NOMO-1 treated with DMSO at 0.1 percent for 48 hours (cell line): ENCODE results near the gene HSPA8.
"Not testable (repeated sequence)": the region's sequence is repeated elsewhere in the genome, so short reads cannot be mapped to it uniquely, and the experiment has no call there.

ENCODE experiments used
- DNase-seq: peaks from one replicate; lab custom pipeline; 2025; ENCODE audit not compliant: unreplicated experiment; lab: John Stamatoyannopoulos, UW

HSPA8 gene

DNA sequence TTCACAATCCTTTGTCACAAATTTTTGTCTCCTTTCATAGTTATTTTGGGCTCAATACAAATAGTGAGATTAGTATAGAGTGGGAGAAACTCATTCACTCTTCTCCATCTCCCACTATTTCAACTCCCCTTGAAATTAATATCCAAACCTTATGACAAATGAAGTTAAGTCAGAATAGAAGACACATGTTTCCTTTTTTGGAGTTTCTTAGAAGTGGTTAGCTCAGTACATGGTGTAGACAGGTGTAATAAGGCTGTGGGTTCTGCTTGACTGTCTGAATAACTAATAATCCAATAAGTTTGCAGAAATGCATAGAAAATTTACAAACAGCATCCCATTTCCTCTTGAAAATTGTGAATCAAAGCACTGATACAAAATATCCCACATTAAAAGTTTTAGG lies 10.8 kb upstream of the HSPA8 start:
- DNase-seq, result no peak

DNA sequence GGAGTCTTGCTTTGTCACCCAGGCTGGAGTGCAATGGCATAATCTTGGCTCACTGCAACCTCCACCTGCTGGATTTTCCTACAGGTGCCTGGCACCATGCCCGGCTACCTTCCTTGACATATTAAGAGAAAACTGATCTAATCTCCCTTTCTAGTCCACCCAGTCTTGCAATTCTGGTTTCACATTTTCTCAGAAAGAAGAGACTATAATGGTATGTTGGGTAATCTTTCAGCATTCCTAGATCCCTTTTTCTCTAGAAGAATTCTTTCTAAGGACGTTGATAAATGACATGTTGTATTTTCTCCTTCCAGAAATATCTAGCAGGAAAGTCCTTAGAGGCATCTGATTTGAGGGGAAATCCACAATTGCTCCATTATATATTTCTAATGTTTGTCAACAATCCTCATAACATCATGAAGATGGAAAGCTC lies 10.4 kb upstream of the HSPA8 start:
- no peak for DNase-seq

DNA sequence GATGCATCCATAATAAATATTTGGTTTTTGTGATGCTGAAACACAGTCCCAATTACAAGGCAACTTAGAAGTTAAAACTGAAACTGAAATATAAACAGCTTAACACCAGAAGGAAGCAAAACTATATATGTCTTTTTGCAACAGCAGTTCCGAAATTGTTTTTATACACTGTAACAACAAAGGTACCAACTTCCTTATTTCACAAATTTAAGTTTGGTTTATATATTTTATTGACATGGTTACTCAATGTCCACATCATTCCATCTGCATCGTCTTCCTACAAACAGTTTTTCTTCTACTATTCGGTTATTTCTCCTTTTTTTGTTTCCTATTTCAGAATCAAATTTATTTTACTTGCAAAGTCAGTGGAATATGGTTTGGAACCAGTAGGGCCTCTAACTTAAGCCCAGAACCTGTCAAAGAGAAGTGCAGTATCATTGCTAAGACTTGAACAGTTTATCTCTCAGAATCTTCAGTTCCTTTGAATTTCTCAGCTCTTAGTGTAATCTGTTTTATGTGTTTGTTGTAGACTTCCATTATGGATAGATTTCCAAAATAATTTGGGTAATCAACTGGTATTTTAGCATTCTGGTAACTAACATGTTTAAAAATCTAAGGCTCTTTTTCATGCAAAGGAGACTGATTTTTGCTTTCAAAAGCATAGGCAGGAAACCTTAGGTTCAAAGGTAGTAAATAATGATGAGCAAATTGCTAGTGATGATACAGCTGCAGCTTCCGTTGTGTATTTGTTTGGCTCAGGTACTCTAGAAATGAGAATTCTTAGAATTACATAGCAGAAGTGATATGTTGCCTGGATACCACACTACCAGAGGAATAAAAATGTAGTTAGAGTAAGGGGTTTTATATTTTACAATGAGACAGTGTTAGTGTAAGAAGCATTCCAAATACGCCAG lies 8.2 kb upstream of the HSPA8 start:
- peak; percentile 57 for DNase-seq

DNA sequence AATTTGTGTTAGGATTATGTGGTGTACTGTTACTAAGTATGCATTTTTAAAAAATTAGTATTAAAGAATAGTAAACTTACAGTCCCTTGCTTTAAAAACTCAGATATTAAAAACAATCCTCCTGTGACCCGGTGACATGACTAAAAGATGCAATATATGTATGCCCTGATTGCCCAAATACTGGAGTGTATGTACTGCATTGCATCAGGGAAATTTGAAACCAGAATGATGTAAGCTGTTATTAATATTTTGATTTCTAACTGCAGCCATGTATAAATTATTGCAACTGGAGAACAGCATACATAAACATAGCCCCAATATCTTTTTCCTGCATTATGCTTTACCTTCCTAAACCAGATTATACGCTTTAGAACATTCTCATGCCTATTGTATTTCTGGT lies 3.7 kb upstream of the HSPA8 start:
- DNase-seq, result no peak

DNA sequence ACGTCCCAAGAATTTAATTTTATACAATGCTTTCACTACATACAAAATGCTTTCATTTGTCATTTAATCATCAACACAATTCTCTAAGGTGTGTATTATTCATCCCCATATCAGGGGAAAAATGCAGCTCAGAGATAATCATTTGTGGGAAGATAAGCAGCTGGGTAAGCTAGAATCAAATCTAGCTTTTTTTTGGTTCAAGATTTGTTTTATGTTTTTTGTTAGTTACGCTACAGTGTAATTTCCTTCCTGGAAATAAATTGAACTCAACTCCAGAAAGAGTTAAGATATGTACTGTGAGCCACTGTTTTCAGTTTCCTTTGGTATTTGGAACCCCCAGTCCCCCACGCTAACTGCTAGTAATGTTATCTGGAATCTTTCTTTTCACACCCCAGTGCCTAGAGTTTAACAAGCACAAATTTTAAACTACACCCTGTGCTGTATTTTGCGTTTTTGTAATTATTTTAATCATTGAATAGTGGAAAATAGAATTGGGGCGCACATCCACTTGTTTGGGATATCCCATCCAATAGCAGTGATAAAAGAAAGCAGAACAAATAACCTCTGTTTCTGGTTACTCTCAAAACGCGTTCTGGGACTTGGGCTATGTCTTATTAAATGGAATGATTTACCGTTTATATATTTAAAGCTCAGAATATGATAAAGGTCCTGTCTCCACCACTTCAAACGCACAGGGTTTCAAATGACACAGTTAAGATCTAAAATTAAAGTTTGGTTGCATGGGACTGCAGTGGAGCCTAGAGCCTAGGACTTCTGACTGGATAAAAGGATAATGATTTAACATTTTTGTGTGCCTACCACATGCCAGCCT lies 2.1 kb upstream of the HSPA8 start:
- no peak for DNase-seq

DNA sequence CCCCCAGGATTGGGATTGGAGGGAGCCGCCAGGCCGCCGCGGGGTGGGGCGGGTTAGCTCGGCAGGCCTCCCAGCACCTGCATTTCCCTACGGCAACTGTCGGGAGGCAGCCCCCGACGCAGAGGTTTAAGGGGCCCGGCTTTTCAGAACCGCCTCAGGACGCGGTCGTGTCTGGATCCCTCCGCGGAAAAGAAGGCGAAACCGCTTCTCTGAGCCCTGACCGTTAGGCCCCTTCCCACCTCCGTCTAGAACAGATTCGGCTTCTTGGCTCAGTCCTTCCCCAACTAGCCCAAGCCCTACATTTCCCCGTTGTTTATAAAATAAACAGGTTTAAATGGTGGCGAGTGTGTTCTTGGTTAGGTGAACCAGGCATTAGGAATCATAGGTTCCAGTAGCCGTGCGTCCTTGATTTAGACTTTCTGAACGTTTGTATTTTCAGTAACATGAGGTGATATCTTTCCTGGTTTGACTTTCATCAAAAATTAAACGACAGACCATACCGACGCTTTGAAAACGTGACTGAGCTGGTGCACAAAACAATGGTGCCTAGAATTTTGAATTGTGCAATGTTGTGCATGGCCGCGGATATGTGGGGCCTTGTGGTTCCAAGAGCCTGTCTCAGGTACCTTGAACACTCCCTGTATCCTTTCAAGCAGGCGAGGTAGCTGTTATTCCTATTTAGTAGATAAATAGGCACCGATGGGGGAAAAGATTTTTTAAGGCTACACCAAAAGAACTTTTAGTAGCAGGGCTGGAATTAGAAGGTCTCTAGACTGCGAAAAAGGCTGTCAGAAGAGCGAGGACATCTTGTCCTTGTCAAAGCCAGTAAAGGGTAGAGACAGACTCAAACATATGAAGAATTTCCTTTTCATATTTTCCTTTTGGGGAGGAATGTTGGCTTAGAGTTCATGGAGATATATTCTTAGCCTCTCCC lies 1.2 kb upstream of the HSPA8 start:
- DNase-seq, result peak; percentile 59

DNA sequence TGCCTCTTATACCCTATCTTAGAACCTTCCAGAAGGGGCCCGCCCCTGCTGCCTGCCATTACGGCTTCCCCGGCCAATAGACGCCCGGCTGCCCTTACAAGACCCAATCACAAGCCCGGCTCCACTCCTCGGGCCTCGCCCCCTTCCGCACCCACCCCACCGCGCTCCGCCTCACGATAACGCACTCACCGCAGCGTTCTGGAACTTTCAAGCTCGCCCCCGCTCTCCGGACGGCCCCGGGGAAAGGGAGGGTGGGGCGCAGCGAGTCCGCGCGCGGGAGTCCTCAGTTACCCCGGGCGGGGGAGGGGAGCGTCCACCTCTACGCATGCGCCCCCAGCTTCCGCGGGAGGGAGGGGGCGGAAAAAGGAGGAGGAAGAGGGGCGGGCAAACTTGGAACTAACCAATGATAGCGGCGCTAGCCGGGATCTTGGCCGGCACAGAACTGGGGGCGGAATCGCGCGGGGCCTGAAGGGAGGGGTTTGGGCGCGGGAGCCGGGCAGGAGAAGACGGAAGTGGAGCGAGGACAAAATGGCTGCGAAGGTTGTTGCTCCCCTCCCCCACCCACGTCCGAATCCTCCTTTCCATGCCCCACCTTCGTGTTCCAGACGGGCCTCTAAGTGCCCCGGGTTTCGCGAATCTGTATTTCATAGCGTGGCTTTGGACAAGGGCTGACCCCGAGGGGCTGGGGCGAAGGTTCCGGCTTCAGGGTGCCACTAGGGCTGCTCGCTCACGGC lies 389 bp upstream of the HSPA8 start:
- peak; percentile 100 for DNase-seq

DNA sequence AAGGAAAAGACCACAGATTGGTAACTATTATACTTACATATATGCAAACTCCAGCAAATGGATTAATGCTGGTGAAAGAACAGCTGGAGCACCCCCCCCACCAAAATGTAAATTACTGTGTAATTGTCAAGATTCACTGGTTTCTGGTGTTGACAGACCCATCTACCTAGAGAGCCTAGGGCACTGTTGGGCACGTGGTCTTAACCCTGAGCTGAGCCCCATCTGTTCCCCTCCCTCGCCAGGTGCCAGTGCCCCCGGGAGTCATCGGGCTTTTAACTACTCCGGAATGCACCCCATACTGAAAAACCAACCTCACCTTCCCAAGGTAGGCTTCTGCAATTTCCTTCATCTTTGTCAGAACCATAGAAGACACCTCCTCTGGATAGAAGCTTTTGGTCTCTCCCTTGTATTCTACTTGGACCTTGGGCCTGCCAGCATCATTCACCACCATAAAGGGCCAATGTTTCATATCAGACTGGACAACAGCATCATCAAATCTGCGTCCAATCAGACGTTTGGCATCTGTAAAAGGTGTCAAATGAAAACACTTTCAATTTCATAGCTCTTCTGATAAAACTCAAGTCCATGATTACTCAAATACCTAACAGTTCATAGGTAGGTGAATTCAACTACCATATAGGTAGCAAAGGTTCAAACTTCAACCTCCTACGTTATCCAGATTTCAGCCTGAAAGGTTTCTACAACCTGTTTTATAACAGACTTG lies 1.5 kb downstream of the HSPA8 start:
- DNase-seq, result no peak

DNA sequence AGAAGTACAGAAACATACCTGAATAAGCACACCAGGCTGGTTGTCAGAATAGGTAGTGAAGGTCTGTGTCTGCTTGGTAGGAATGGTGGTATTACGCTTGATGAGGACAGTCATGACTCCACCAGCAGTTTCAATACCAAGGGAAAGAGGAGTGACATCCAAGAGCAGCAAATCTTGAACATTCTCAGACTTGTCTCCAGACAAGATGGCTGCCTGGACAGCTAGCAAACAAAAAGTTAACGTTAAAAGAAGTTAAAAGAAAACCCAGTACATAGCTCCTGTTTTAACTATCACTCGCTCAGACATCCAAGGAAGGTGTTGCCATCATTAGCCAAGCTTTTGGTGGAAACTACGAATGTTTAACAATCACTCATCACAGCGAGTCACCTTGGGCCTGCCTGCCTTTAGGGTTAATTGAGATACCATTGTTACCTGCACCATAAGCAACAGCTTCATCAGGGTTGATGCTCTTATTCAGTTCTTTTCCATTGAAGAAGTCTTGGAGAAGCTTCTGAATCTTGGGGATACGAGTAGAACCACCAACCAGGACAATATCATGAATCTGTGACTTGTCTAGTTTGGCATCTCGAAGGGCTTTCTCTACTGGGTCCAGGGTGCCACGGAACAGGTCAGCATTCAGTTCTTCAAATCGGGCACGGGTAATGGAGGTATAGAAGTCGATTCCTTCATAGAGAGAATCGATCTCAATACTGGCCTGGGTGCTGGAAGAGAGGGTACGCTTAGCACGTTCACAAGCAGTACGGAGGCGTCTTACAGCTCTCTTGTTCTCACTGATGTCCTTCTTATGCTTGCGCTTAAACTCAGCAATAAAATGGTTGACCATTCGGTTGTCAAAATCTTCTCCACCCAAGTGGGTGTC lies 2.7 kb downstream of the HSPA8 start:
- not testable (repeated sequence) for DNase-seq

DNA sequence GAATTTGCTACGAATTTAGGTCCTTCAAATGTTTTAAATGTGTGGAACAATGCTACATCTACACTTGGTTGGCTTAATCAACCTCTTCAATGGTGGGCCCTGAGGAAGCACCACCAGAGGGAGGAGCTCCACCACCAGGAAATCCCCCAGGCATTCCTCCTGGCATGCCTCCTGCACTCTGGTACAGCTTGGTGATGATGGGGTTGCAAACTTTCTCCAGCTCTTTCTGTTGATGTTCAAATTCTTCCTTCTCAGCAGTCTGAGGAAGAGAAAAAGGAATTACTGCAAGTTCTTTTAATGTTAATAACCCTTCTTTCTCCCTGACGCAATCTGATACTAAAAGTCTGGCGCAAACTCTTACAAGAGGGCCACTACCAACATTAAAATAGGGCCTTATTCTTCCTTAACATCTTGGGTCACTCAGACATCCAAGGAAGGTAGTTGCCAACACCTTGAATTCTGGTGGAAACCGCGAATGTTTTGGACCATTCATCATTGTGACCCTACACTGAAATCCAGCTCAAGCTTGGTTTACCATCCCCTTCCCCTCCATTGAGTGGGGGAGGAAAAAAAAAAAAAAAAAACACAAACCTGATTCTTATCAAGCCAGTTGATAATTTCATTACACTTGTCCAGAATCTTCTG lies 4.2 kb downstream of the HSPA8 start:
- DNase-seq, result no peak

DNA sequence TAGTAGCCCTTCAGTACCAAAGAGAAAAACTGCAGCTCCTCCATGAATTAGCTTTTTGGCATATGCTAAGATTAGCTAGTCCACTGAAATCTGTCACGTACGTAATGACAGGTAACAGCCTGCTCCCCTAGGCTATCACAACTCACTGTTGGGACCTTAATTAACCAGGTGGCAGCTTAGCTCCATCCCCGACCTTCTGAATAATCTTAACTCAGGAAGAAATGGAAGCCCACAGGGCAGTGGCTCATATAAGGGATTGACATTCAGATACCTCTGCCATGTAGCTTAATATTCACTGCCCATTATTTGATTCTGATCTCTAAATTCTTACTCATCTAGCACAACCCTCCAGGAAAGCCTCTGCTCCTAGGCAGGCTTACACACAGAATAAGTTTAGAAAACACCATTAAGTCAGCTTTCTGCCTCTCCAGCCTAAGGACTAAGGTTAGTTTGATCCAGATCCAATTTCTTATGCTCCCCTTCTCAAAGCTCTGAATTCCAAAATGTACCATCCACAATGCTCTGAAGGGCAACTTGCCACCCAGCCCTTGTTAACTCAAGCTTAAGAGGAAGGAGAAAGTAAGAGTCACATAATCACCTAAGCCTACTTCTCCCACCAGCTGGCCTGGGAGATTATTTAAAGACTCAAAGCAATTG lies 5.0 kb downstream of the HSPA8 start:
- DNase-seq, result no peak

DNA sequence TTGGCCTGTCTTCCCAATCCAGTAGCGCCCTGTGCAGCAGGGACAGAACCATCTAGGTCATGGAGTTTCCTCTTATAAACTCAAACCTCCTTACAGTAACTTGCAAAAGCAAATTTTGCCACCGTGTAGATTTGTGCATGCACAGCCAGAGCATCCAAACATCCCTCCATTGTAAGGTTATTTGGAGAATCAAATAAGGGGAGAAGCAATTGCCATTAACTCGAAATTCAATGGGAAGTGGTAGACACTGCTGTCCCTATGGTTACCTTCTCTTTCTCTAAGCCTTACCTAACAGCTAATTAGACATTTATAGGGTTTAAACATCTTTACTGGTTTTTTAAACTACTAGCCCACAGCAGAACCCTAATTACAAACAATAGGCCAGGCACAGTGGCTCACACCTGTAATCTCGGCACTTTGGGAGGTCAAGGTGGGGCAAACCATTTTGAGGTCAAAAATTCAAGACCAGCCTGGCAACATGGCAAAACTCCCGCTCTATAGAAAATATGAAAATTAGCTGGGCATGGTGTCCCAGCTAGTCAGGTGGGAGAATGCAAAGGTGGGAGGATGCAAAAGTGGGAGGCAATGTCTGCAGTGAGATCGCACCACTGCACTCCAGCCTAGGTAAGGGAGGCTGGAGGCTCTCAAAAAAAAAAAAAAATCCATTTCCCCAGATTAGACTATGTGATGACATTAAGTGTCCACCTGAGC lies 6.6 kb downstream of the HSPA8 start:
- DNase-seq, result no peak

DNA sequence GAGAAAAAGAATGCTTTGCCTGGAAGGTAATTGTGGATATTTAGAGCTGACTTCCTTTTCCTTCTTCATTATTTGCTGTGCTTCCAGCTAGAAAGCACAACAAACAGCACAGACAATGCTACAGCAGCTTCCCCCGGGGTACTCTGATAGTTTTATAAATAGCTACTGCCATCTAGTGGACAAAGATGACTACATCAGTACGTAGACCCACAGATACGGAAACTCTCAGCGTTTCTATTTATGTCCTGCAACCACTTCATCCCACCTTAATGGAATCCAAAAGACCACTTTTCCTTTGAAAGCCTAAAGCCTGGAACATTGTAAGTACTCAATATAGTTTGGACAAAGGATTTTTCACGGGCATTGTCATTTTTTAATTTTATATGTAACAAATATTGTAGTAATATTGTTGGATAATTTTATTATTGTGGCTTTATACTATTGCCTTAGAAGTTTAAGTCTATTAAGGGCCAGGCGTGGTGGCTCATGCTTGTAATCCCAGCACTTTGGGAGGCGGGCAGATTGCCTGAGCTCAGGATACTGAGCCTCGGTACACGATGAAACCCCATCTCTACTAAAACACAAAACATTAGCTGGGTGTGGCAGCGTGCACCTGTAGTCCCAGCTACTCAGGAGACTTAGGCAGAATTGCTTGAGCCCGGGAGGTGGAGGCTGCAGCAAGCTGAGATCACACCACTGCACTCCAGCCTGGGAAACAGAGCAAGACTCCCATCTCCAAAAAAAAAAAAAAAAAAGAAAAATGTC lies 7.5 kb downstream of the HSPA8 start:
- DNase-seq, result peak; percentile 72

DNA sequence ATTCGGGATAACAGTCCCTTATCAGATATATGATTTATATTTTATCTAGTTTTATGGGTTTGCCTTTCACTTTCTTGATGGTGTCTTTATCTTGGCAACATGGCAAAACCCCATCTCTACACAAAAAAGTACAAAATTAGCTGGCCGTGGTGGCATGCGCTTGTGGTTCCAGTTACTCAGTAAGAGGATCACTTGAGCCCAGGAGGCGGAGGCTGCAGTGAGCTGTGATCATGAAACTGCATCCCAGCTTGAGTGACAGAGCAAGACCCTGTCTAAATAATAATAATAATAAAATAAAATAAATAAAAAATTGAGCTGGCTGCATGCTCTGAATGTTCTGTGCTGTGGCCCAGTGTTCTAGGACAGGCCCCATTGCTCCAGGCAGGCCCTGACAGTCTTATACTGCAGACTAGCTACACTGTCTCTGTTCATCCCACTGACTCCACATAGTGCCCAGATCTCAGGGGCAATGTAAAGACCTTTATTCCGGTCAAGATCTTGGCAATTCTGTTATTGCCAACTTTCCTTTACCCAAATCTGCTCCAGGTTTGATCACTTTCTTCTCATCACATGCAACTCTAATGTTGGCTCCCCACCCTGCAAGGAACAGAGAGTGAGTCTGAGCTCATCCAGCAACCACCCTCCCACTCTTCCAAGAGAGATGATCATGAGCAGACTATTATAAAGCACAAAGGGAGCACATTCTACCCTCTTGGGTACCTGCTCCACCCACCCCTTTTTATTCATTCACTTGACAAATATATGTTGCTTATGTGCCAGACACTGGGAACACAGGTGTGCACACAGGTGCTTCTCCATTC lies 8.8 kb downstream of the HSPA8 start:
- DNase-seq, result no peak

DNA sequence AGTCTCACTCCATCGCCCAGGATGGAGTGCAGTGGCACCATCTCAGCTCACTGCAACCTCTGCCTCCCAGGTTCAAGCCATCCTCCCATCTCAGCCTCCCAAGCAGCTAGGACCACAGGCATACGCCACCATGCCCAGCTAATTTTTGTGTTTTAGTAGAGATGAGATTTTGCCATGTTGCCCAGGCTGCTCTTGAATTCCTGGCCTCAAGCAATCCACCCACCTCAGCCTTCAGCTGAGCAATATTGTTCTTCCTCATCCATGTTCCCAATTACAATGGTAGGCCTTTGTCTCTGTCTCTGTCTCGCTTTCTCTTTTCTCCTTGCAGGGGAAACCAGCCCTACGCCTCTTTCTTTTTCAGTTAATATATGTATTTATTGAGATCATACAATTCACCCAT lies 10.3 kb downstream of the HSPA8 start:
- DNase-seq, result no peak
